Stimulated activated CD4-positive, alpha-beta T cell treated with anti-CD3 and anti-CD28 coated beads, TNF-alpha, amount 100 ng/mL, for 1 hour (primary cell): ENCODE data around the gene BSN.

Source experiments
- DNase-seq, 3 donors: peaks; one replicate each; pipeline ENCODE4 v3.0.0-alpha.2; 2020; ENCODE audit warnings: low read depth in 3 of 3, low spot score in 1 of 3

Gene BSN

GRCh38 chr3:49593041-49593440, 38.8 kb downstream of the BSN start:
- DNase-seq, result no peak

GRCh38 chr3:49600781-49601180, 46.5 kb downstream of the BSN start:
- no peak for DNase-seq

GRCh38 chr3:49601358-49602048, 47.2 kb downstream of the BSN start:
- DNase-seq, result no peak

- no peak for DNase-seq
Observed at GRCh38 chr3:49602049-49602554, 47.8 kb downstream of the BSN start.

GRCh38 chr3:49602877-49603411, 48.7 kb downstream of the BSN start:
- DNase-seq, result peak; percentile 21 to 24 (median 21)

GRCh38 chr3:49606427-49606826, 52.1 kb downstream of the BSN start:
- no peak for DNase-seq

- no peak for DNase-seq
Observed at GRCh38 chr3:49607105-49607591, 52.9 kb downstream of the BSN start.

- DNase-seq, result no peak
Observed at GRCh38 chr3:49607796-49608195, 53.5 kb downstream of the BSN start.

- DNase-seq, result no peak
Observed at GRCh38 chr3:49609314-49609713, 55.0 kb downstream of the BSN start.

GRCh38 chr3:49609815-49610214, 55.5 kb downstream of the BSN start:
- no peak for DNase-seq

GRCh38 chr3:49610666-49611280, 56.5 kb downstream of the BSN start:
- no peak for DNase-seq

GRCh38 chr3:49611291-49611690, 57.0 kb downstream of the BSN start:
- no peak for DNase-seq

- DNase-seq, result no peak
Observed at GRCh38 chr3:49611719-49612118, 57.4 kb downstream of the BSN start.

- no peak for DNase-seq
Observed at GRCh38 chr3:49614936-49615335, 60.7 kb downstream of the BSN start.

- DNase-seq, result no peak
Observed at GRCh38 chr3:49616061-49616460, 61.8 kb downstream of the BSN start.

GRCh38 chr3:49616491-49616941, 62.2 kb downstream of the BSN start:
- DNase-seq, result no peak

- DNase-seq, result no peak
Observed at GRCh38 chr3:49617390-49618013, 63.2 kb downstream of the BSN start.

- DNase-seq, result no peak
Observed at GRCh38 chr3:49618412-49618811, 64.1 kb downstream of the BSN start.

- DNase-seq, result no peak
Observed at GRCh38 chr3:49619649-49620048, 65.4 kb downstream of the BSN start.

GRCh38 chr3:49620728-49621127, 66.5 kb downstream of the BSN start:
- no peak for DNase-seq

GRCh38 chr3:49623071-49623470, 68.8 kb downstream of the BSN start:
- DNase-seq, result no peak

- DNase-seq, result no peak
Observed at GRCh38 chr3:49625071-49625470, 70.8 kb downstream of the BSN start.
